KMS-11 (cell line): ENCODE results near the gene SLC5A6.
"Not testable (repeated sequence)": the region's sequence is repeated elsewhere in the genome, so short reads cannot be mapped to it uniquely, and the experiment has no call there.

Experiments used
- H2AFZ ChIP-seq: fragments of 200-600 bp; sonication (generic); 2 replicates; pipeline ENCODE4 v1.6.1; 2016; ENCODE audit warnings: antibody characterized with exemption, mixed run types, low read depth
- H3K27ac ChIP-seq: fragments of 200-600 bp; sonication (generic); 2 replicates; pipeline ENCODE4 v1.6.1; 2016; ENCODE audit warnings: mild to moderate bottlenecking, mixed run types
- H3K27me3 ChIP-seq: fragments of 200-600 bp; sonication (generic); 2 replicates; pipeline ENCODE4 v1.6.1; 2017; ENCODE audit warnings: mild to moderate bottlenecking, low read depth, mixed run types, moderate library complexity; ENCODE audit not compliant: insufficient read depth
- H3K36me3 ChIP-seq: fragments of 200-600 bp; sonication (generic); 2 replicates; pipeline ENCODE4 v1.6.1; 2017; ENCODE audit warnings: mild to moderate bottlenecking, mixed run types; ENCODE audit not compliant: insufficient read depth
- H3K4me1 ChIP-seq: fragments of 200-600 bp; sonication (generic); 2 replicates; pipeline ENCODE4 v1.6.1; 2016; ENCODE audit warnings: mild to moderate bottlenecking, low read depth, mixed run types; ENCODE audit not compliant: poor library complexity, severe bottlenecking
- H3K4me2 ChIP-seq: fragments of 200-600 bp; sonication (generic); 2 replicates; pipeline ENCODE4 v1.7.0; 2016; ENCODE audit warnings: mild to moderate bottlenecking, mixed run types
- H3K4me3 ChIP-seq: fragments of 200-600 bp; sonication (generic); IDR thresholded peaks from 2 replicates; pipeline ENCODE4 v1.6.1; 2017; ENCODE audit warnings: low read depth, low read length, mixed read lengths; ENCODE audit not compliant: insufficient read depth
- H3K79me2 ChIP-seq: fragments of 200-600 bp; sonication (generic); 2 replicates; pipeline ENCODE4 v1.6.1; 2016; ENCODE audit warnings: low read depth, mixed run types; ENCODE audit not compliant: insufficient read depth
- H3K9ac ChIP-seq: fragments of 200-600 bp; sonication (generic); 2 replicates; pipeline ENCODE4 v1.6.1; 2016; ENCODE audit warnings: mild to moderate bottlenecking, mixed run types
- H4K20me1 ChIP-seq: fragments of 200-600 bp; sonication (generic); 2 replicates; pipeline ENCODE4 v1.6.1; 2016; ENCODE audit warnings: mild to moderate bottlenecking, mixed run types; ENCODE audit not compliant: insufficient read depth
- CTCF ChIP-seq: fragments of 200-600 bp; sonication (generic); conservative IDR thresholded peaks from 2 replicates; pipeline ENCODE4 v1.6.1; 2017; ENCODE audit warnings: low read depth, mild to moderate bottlenecking, antibody characterized with exemption, low read length, moderate library complexity, mixed read lengths

The SLC5A6 gene

GRCh38 chr2:27199241-27199640 lies 12.8 kb downstream of the SLC5A6 start:
- no peak overlapping the region for H2AFZ ChIP-seq
- H3K4me2 ChIP-seq: no peak overlapping the region
- H3K9ac ChIP-seq: no peak overlapping the region
- no peaks in the 10 kb centered on the region for H3K36me3 ChIP-seq
- no peaks in the 10 kb centered on the region for H4K20me1 ChIP-seq
- no peak for TF ChIP-seq CTCF
- H3K27ac ChIP-seq: no peak overlapping the region
- H3K4me3 ChIP-seq: no peak overlapping the region
- H3K4me1 ChIP-seq: no peaks in the 10 kb centered on the region
- no peaks in the 10 kb centered on the region for H3K27me3 ChIP-seq
- no peaks in the 10 kb centered on the region for H3K79me2 ChIP-seq

GRCh38 chr2:27198627-27199026 lies 13.4 kb downstream of the SLC5A6 start:
- Histone ChIP-seq H3K4me1 (no peaks in the 10 kb centered on the region), H3K4me3 (no peak overlapping the region), H3K27ac (no peak overlapping the region), H2AFZ (no peak overlapping the region), H3K79me2 (no peaks in the 10 kb centered on the region), H3K9ac (no peak overlapping the region), H3K4me2 (no peak overlapping the region), H3K36me3 (no peaks in the 10 kb centered on the region), H3K27me3 (no peaks in the 10 kb centered on the region), H4K20me1 (no peaks in the 10 kb centered on the region)
- TF ChIP-seq CTCF: no peak

- H3K27ac ChIP-seq, H3K4me3 ChIP-seq, H3K4me2 ChIP-seq, H3K36me3 ChIP-seq, H3K4me1 ChIP-seq, H4K20me1 ChIP-seq, H3K79me2 ChIP-seq, H3K9ac ChIP-seq, H3K27me3 ChIP-seq, H2AFZ ChIP-seq: not testable (repeated sequence)
These were observed 14.0 kb downstream of the SLC5A6 start for GRCh38 chr2:27198068-27198467.

GRCh38 chr2:27195799-27196198 lies 16.3 kb downstream of the SLC5A6 start:
- not testable (repeated sequence) for H3K9ac ChIP-seq, H2AFZ ChIP-seq, H3K27ac ChIP-seq, H3K4me2 ChIP-seq, H3K4me3 ChIP-seq, H4K20me1 ChIP-seq, H3K4me1 ChIP-seq, H3K36me3 ChIP-seq, H3K79me2 ChIP-seq, H3K27me3 ChIP-seq

- Histone ChIP-seq H3K9ac (no peak overlapping the region), H2AFZ (no peak overlapping the region), H3K27ac (no peak overlapping the region), H3K36me3 (no peaks in the 10 kb centered on the region), H4K20me1 (no peaks in the 10 kb centered on the region), H3K27me3 (no peaks in the 10 kb centered on the region), H3K4me2 (no peak overlapping the region), H3K4me3 (no peak overlapping the region), H3K4me1 (peaks cover 7% of the 10 kb centered on the region), H3K79me2 (no peaks in the 10 kb centered on the region)
- no peak for TF ChIP-seq CTCF
These were observed 17.3 kb downstream of the SLC5A6 start for GRCh38 chr2:27194538-27195354.
